Mammary epithelial cell (primary cell): ENCODE measurements around the gene CHIT1.

Experiments
- EZH2 ChIP-seq: IDR thresholded peaks from 2 replicates; pipeline ENCODE4 v1.6.1; 2012; ENCODE audit warnings: low read length, inconsistent platforms, borderline replicate concordance
- TF ChIP-seq, protein P1 (sequence below), 2 donors: IDR thresholded peaks in 1 of 2; conservative IDR thresholded peaks in 1 of 2; 2 replicates each; pipeline ENCODE4 v1.5.1; 2011 to 2012; ENCODE audit warnings: inconsistent platforms in 2 of 2, low read length in 2 of 2, mild to moderate bottlenecking in 2 of 2, control low read depth in 1 of 2, low read depth in 1 of 2; ENCODE audit not compliant: insufficient read depth in 1 of 2; ENCODE audit errors: extremely low read depth in 1 of 2

DNA sequence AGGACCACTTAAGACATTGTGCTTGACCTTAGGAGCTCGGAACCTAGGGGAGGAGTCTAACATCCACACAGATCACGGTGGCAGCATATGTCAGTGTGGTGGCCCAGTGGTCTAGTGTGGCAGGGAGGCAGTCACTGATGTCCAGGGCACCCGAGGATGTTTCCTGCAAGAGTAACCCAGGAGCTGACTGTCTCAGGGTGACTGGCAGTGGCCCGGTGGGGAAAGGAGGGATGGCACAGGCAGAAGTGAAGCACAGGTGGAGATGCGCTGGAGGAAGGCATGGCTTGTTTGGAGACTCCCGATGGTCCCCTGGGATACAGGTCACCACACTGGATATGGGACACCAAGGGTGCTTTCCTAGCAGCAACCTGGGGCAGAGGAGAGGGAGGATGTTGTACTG lies 16.3 kb downstream of the CHIT1 start:
- no peak for TF ChIP-seq EZH2
- TF ChIP-seq, protein P1, sequence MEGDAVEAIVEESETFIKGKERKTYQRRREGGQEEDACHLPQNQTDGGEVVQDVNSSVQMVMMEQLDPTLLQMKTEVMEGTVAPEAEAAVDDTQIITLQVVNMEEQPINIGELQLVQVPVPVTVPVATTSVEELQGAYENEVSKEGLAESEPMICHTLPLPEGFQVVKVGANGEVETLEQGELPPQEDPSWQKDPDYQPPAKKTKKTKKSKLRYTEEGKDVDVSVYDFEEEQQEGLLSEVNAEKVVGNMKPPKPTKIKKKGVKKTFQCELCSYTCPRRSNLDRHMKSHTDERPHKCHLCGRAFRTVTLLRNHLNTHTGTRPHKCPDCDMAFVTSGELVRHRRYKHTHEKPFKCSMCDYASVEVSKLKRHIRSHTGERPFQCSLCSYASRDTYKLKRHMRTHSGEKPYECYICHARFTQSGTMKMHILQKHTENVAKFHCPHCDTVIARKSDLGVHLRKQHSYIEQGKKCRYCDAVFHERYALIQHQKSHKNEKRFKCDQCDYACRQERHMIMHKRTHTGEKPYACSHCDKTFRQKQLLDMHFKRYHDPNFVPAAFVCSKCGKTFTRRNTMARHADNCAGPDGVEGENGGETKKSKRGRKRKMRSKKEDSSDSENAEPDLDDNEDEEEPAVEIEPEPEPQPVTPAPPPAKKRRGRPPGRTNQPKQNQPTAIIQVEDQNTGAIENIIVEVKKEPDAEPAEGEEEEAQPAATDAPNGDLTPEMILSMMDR (conservative IDR thresholded peaks at IDR 0.05 in 1 of 2, IDR thresholded peaks at IDR 0.05 in 1 of 2; ENCODE audit: extremely low read depth in 1 of 2, insufficient read depth in 1 of 2, low read depth in 1 of 2, low read length in 2 of 2) = no peak
